Body of pancreas (tissue), 4 donors: ENCODE measurements around the gene JOSD1. TPM values are rescaled to one million over a fixed set of nuclear protein-coding genes. Genes with fewer than 3 reads are reported as not detected.

Experiments used
- ATAC-seq: fragments of 150-250 bp; one replicate; pipeline ENCODE4 v1.9.1; 2016
- DNase-seq, 4 donors: peaks; one replicate each; pipeline ENCODE4 v3.0.0-alpha.2; 2019
- H3K27ac ChIP-seq, 4 donors: fragments of 200-600 bp; sonication (generic); 1 replicate in 3 of 4; 2 replicates in 1 of 4; pipeline versions ENCODE4 v1.5.1 to v1.6.1; 2016 to 2019; ENCODE audit warnings: mild to moderate bottlenecking in 1 of 4, mixed read lengths in 1 of 4, moderate library complexity in 1 of 4
- H3K27me3 ChIP-seq, 2 donors: fragments of 200-600 bp; sonication (generic); one replicate each; pipeline ENCODE4 v1.6.0; 2016; ENCODE audit warnings: mild to moderate bottlenecking in 1 of 2
- H3K36me3 ChIP-seq, 2 donors: fragments of 200-600 bp; sonication (generic); replicated peaks in 1 of 2; 2 replicates each; pipeline ENCODE4 v1.5.1; 2016; ENCODE audit warnings: low read depth in 2 of 2; ENCODE audit not compliant: insufficient read depth in 1 of 2
- H3K4me1 ChIP-seq: fragments of 200-600 bp; sonication (generic); one replicate; pipeline ENCODE4 v1.6.0; 2016
- H3K4me3 ChIP-seq, 2 donors: fragments of 200-600 bp; sonication (generic); 1 replicate in 1 of 2; 2 replicates in 1 of 2; pipeline ENCODE4 v1.5.1; 2016 to 2019
- H3K9me3 ChIP-seq, 3 donors: fragments of 200-600 bp; sonication (generic); 1 replicate in 2 of 3; 2 replicates in 1 of 3; pipeline ENCODE4 v1.5.1; 2016
- POLR2A ChIP-seq, 3 donors: fragments of 450-650 bp; IDR thresholded peaks; one replicate each; pipeline ENCODE4 v1.6.1; 2016; ENCODE audit warnings: antibody characterized with exemption in 3 of 3, mild to moderate bottlenecking in 2 of 3
- WGBS, 2 donors: methylation state at CpG; one replicate each; pipeline ENCODE4 v1.1.5; 2017; 5-methylcytosine and 5-hydroxymethylcytosine counted together
- intact Hi-C: fragments of 100-400 bp; cut with DNase I; formaldehyde crosslinking; loops from one replicate; pipeline ENCODE4 v1.15.1; 2023
- total RNA-seq, 2 donors: library from RNA; depleted of rRNA; stranded (reverse); fragments of >200 nt; gene quantifications; one replicate each; pipeline ENCODE4 v1.1.0, GENCODE V29; 2016
- TF ChIP-seq, protein P1 (sequence below), 7 experiments: fragments of 450-650 bp in 4 of 7; fragments of 200-600 bp in 3 of 7; sonication (generic) in 3 of 7; IDR thresholded peaks; one replicate each; pipeline ENCODE4 v1.5.1; 2016 to 2019; ENCODE audit warnings: antibody characterized with exemption in 7 of 7

The JOSD1 gene
- total RNA-seq, 2 donors from 2014 or later = 20.4 to 50.3 TPM

DNA sequence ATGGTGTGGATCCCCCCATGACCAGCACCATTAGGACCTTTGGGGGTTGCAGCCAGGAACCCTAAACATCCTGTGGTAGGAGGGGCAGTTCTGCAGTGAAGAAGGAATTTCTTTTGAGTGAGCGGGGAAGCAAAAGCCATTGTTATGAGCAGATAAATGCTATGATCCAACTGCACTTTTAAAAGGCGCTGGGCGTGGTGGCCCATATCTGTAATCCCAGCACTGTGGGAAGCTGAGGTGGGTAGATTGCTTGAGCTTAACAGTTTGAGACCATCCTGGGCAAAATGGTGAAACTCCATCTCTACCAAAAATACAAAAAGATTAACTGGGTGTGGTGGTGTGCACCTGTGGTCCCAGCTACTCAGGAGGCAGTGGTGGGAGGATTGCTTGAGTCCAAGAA lies 24.9 kb downstream of the JOSD1 start:
- H3K4me3 ChIP-seq = no peak overlapping the region
- 86 to 92% methylated on average over 2 to 3 of the region's 3 CpGs for WGBS, 2 donors
- peaks cover 7 to 13% of the 10 kb centered on the region in 2 donors for H3K36me3 ChIP-seq
- TF ChIP-seq POLR2A (IDR thresholded peaks at IDR 0.05) = no peak
- TF ChIP-seq, protein P1, sequence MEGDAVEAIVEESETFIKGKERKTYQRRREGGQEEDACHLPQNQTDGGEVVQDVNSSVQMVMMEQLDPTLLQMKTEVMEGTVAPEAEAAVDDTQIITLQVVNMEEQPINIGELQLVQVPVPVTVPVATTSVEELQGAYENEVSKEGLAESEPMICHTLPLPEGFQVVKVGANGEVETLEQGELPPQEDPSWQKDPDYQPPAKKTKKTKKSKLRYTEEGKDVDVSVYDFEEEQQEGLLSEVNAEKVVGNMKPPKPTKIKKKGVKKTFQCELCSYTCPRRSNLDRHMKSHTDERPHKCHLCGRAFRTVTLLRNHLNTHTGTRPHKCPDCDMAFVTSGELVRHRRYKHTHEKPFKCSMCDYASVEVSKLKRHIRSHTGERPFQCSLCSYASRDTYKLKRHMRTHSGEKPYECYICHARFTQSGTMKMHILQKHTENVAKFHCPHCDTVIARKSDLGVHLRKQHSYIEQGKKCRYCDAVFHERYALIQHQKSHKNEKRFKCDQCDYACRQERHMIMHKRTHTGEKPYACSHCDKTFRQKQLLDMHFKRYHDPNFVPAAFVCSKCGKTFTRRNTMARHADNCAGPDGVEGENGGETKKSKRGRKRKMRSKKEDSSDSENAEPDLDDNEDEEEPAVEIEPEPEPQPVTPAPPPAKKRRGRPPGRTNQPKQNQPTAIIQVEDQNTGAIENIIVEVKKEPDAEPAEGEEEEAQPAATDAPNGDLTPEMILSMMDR (IDR thresholded peaks at IDR 0.05) = no peak
- H3K27ac ChIP-seq = no peak overlapping the region
- H3K4me1 ChIP-seq = no peaks in the 10 kb centered on the region
- no peaks in the 10 kb centered on the region for H3K9me3 ChIP-seq
- DNase-seq (no peak), ATAC-seq (no peak)
- intact Hi-C loops = no loop called here
- no peaks in the 10 kb centered on the region for H3K27me3 ChIP-seq

DNA sequence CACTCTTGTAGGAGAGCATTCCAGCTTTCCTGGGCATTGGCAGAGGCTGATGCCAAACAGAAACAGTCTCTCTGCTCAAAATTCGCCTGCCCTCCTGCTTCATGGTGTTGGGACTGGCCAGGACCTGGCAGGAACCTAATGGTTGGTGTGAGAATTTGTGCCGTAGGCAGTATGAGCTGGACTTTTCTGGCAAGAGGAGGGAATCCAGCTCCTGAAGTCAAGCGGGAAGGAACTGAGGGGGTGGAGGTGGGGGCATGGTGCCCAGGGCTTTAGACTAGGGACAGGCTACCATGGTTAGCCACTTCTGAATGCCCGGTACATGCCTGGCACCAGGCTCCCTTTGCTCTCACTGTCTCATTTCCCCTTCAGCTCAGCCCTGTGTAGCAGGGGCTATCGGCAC lies 25.9 kb downstream of the JOSD1 start:
- Histone ChIP-seq H3K36me3 (peaks cover 7 to 14% of the 10 kb centered on the region in 2 donors), H3K4me3 (no peak overlapping the region), H3K27ac (no peak overlapping the region), H3K9me3 (no peaks in the 10 kb centered on the region), H3K27me3 (no peaks in the 10 kb centered on the region), H3K4me1 (no peaks in the 10 kb centered on the region)
- intact Hi-C loops = no loop called here
- TF ChIP-seq, protein P1 (IDR thresholded peaks at IDR 0.05) = no peak
- no peak for TF ChIP-seq POLR2A (IDR thresholded peaks at IDR 0.05)
- ATAC-seq (no peak), DNase-seq (no peak)
- WGBS, 2 donors = 74 to 79% methylated on average over 3 to 5 of the region's 5 CpGs

DNA sequence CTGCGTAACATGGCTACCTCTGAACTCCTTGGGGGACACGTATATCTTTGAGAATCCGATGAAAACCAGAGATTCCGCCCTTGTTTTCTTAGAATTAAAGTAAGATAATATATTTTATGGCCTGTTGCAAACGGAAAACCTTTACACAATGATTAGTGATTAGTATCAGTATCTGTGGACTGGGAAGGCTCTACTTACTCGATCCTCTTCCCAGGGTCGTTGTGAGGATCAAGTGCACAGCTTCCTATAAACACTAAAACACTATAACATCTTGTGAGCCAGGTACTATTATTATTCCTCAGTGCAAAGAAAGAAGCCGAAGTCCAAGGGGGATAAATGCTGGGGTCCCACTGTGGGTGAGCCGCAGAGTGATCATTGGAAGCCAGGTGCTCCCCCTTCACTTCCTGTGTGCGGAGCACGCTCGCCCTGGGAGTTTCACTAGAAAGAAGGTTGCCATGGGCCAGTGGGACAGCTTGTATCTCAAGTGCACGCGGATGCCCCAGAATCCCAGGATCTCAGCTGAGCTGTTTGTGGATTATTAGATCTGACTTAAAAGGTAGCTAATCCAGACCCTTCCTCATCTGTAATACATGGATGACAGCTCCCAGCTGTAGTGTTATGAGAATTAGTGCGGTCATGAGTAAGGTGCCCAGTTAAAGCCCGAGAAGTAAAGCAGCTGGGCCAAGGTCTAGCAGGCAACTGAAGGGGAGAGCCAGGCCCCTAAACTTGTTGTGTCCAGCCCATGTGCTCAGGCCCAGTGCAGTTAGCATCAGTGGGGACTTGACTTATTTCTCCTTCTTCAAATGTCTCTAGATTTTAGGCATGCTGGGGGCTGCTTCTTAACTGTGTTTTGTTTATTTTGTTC lies 43.5 kb downstream of the JOSD1 start:
- Histone ChIP-seq H3K27me3 (no peaks in the 10 kb centered on the region), H3K27ac (peak overlapping the region; percentile 88 to 96 (median 94)), H3K4me3 (peak overlapping the region; percentile 70 to 97), H3K4me1 (peaks cover 13% of the 10 kb centered on the region), H3K9me3 (no peaks in the 10 kb centered on the region), H3K36me3 (no peaks in the 10 kb centered on the region)
- DNase-seq (peak; percentile 39 to 56 (median 40)), ATAC-seq (peak; percentile 34)
- TF ChIP-seq, protein P1 (IDR thresholded peaks at IDR 0.05) = no peak
- TF ChIP-seq POLR2A (IDR thresholded peaks at IDR 0.05) = no peak
- intact Hi-C loops = no loop called here
- 4 to 7% methylated on average over 14 to 16 of the region's 16 CpGs for WGBS, 2 donors

DNA sequence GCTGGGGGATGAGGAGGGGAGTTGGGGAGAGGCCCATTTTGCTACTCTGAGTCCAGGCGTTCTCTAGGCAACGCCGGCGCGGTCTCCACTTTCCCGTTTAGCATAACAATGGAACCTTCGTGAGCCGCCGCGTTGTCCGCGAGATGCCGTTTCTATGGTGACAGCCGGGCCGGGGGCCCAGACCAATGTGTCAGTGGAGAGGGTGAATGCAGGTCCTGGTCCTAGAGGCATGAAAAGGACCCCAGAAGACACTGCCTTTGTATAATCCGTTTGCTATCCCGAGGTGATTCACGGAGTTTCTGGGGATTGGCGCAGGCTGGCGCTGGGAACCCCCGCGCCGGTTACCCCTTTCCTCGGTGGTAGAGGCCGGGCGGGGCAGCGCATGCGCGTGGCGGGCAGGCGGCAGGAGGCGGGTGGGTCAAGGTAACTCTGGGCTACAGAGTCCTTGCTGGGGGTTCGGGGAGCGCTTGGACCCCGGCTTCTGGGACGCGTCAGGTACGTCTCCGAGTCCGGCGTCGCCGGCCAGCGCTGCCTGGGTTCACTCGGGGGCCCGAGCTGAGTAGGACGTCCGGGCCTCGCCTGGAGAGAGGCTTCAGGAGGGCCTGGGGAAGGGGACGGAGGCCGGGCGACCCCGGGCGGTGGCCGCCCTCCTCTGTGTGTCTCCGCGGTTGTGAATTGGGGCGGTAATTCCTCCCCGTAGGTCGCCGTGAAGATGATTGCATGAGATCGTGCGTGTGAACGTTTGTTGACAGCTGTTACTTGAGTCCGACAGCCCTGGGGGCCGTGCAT lies 44.3 kb downstream of the JOSD1 start, which contains the start of the genes CBY1 and FAM227A:
Gene CBY1, plus strand, starts transcription at position 383 of the 789 bp plus-strand sequence. CDS start 11,417 bp downstream, outside the sequence.
Gene FAM227A, minus strand, starts transcription at position 137 of the 789 bp plus-strand sequence. CDS start 6,224 bp downstream, outside the sequence.
- no peaks in the 10 kb centered on the region for H3K9me3 ChIP-seq
- H3K27me3 ChIP-seq = no peaks in the 10 kb centered on the region
- DNase-seq = peak; percentile 89 to 93 (median 91)
- 1% methylated on average over 34 to 66 of the region's 66 CpGs for WGBS, 2 donors
- peaks cover 13% of the 10 kb centered on the region for H3K4me1 ChIP-seq
- H3K27ac ChIP-seq = peak within 1 kb of the TSS; percentile 88 to 96 (median 94)
- intact Hi-C loops = no loop called here
- peak within 1 kb of the TSS; percentile 70 to 97 for H3K4me3 ChIP-seq
- H3K36me3 ChIP-seq = no peaks in the 10 kb centered on the region
- peak; percentile 93 for ATAC-seq
- TF ChIP-seq, protein P1 (IDR thresholded peaks at IDR 0.05) = peak in 1 of 7 experiments; percentile 20
- peak; percentile 48 to 82 (median 79) for TF ChIP-seq POLR2A (IDR thresholded peaks at IDR 0.05)
